OCI-LY7 (cell line): Measurements from ENCODE around the gene MRAP. TPM values are rescaled to one million over a fixed set of nuclear protein-coding genes. Genes with fewer than 3 reads are reported as not detected.

ENCODE experiments used
- BruUV-seq: library from RNA; stranded (reverse); fragments of 400-500 nt; replicated peaks from 2 replicates; lab custom pipeline; 2021; lab: Mats Ljungman, UMichigan
- CTCF ChIA-PET: fragments of 300-600 bp; sonication (Branson Sonifier 250); formaldehyde crosslinking; loops from one replicate; lab custom pipeline; 2022; ENCODE audit warnings: antibody characterized with exemption; ENCODE audit not compliant: unreplicated experiment; lab: Charles Lee
- POLR2A ChIA-PET: fragments of 300-600 bp; sonication (Branson Sonifier 250); formaldehyde crosslinking; loops from one replicate; lab custom pipeline; 2022; ENCODE audit warnings: antibody characterized with exemption; lab: Charles Lee
- DNase-seq: peaks from one replicate; pipeline ENCODE4 v3.0.0-alpha.2; 2015; ENCODE audit warnings: low spot score
- H2AFZ ChIP-seq: fragments of 200-600 bp; sonication (generic), shearing (Covaris generic); 2 replicates; pipeline ENCODE4 v1.6.1; 2014; ENCODE audit warnings: mild to moderate bottlenecking, antibody characterized with exemption, low read length, moderate library complexity
- H3K27ac ChIP-seq: fragments of 200-600 bp; sonication (generic); 2 replicates; pipeline ENCODE4 v1.5.1; 2014; ENCODE audit warnings: mixed run types, low read depth, mild to moderate bottlenecking, moderate library complexity, low read length, inconsistent platforms; ENCODE audit not compliant: poor library complexity, severe bottlenecking
- H3K36me3 ChIP-seq: fragments of 200-600 bp; sonication (generic); 2 replicates; pipeline ENCODE4 v1.6.1; 2014; ENCODE audit warnings: mild to moderate bottlenecking, antibody characterized with exemption, low read length, moderate library complexity, mixed read lengths; ENCODE audit not compliant: insufficient read depth
- H3K4me1 ChIP-seq: fragments of 200-600 bp; sonication (generic); 2 replicates; pipeline ENCODE4 v1.5.1; 2014; ENCODE audit warnings: mild to moderate bottlenecking, low read length; ENCODE audit not compliant: insufficient read depth, poor library complexity, severe bottlenecking
- H3K4me2 ChIP-seq: fragments of 200-600 bp; sonication (generic); 2 replicates; pipeline ENCODE4 v1.6.1; 2014; ENCODE audit warnings: mild to moderate bottlenecking, low read length
- H3K4me3 ChIP-seq: fragments of 200-600 bp; sonication (generic); 2 replicates; pipeline ENCODE4 v1.5.1; 2014; ENCODE audit warnings: mild to moderate bottlenecking, low read depth, low read length; ENCODE audit not compliant: poor library complexity, severe bottlenecking
- H3K79me2 ChIP-seq: fragments of 200-600 bp; sonication (generic); 2 replicates; pipeline ENCODE4 v1.6.1; 2016; ENCODE audit warnings: low read depth, mild to moderate bottlenecking, low read length, moderate library complexity, mixed read lengths; ENCODE audit not compliant: insufficient read depth
- H3K9me2 ChIP-seq: fragments of 200-600 bp; sonication (generic); 2 replicates; pipeline ENCODE4 v1.6.1; 2016; ENCODE audit warnings: mild to moderate bottlenecking, low read length, mixed read lengths; ENCODE audit not compliant: insufficient read depth
- H3K9me3 ChIP-seq: fragments of 200-600 bp; sonication (generic); 2 replicates; pipeline ENCODE4 v1.6.1; 2014; ENCODE audit warnings: mild to moderate bottlenecking, mixed run types, low read length, mixed read lengths
- H4K20me1 ChIP-seq: fragments of 200-600 bp; sonication (generic); 2 replicates; pipeline ENCODE4 v1.6.1; 2014; ENCODE audit warnings: mild to moderate bottlenecking, antibody characterized with exemption, low read length, moderate library complexity, mixed read lengths; ENCODE audit not compliant: insufficient read depth
- CTCF ChIP-seq: fragments of 200-600 bp; sonication (generic); conservative IDR thresholded peaks from 2 replicates; pipeline ENCODE4 v1.5.1; 2014; ENCODE audit warnings: mild to moderate bottlenecking, antibody characterized with exemption, low read length, moderate library complexity, mixed read lengths
- EZH2phosphoT487 ChIP-seq: fragments of 200-600 bp; sonication (generic); IDR thresholded peaks from 2 replicates; pipeline ENCODE4 v1.6.1; 2018; ENCODE audit warnings: low read depth, borderline replicate concordance, mild to moderate bottlenecking, mixed run types, antibody characterized with exemption, low read length, moderate library complexity, mixed read lengths
- intact Hi-C: fragments of 100-400 bp; cut with micrococcal nuclease; formaldehyde crosslinking; loops from one replicate; pipeline ENCODE4 v1.10.0; 2022; ENCODE audit not compliant: unreplicated experiment
- total RNA-seq, 2 experiments: library from RNA; depleted of rRNA in 1 of 2; stranded (reverse); fragments of >200 nt in 1 of 2; shearing (Covaris generic) in 1 of 2; gene quantifications; 2 replicates each; pipeline ENCODE4 v1.2.3, GENCODE V29; 2014 to 2022

Gene MRAP
- total RNA-seq, 2 experiments from 2014 or later = not detected

GRCh38 chr21:32321480-32321879 is 22.8 kb downstream of the MRAP start:
- TF ChIP-seq CTCF (no peak), EZH2phosphoT487 (no peak)
- Histone ChIP-seq H2AFZ (no peak overlapping the region), H3K9me3 (no peaks in the 10 kb centered on the region), H3K36me3 (peaks cover 99% of the 10 kb centered on the region), H4K20me1 (no peaks in the 10 kb centered on the region), H3K27ac (no peak overlapping the region), H3K79me2 (no peaks in the 10 kb centered on the region), H3K9me2 (no peaks in the 10 kb centered on the region), H3K4me1 (no peaks in the 10 kb centered on the region), H3K4me3 (no peak overlapping the region), H3K4me2 (no peak overlapping the region)
- ChIA-PET CTCF (no interaction called here), POLR2A (no interaction called here)
- no TSS peak for BruUV-seq
- DNase-seq = no peak
- intact Hi-C loops = no loop called here

- Histone ChIP-seq H3K9me3 (no peaks in the 10 kb centered on the region), H3K4me3 (no peak overlapping the region), H3K79me2 (no peaks in the 10 kb centered on the region), H3K27ac (no peak overlapping the region), H2AFZ (no peak overlapping the region), H3K4me1 (no peaks in the 10 kb centered on the region), H4K20me1 (no peaks in the 10 kb centered on the region), H3K4me2 (no peak overlapping the region), H3K36me3 (peaks cover 98% of the 10 kb centered on the region), H3K9me2 (no peaks in the 10 kb centered on the region)
- DNase-seq = no peak
- intact Hi-C loops = no loop called here
- CTCF ChIA-PET = no interaction called here
- POLR2A ChIA-PET = no interaction called here
- BruUV-seq = no TSS peak
- no peak for TF ChIP-seq CTCF
- no peak for TF ChIP-seq EZH2phosphoT487
These were observed 23.4 kb downstream of the MRAP start for GRCh38 chr21:32322103-32322502.

- BruUV-seq = no TSS peak
- H3K4me3 ChIP-seq = no peak overlapping the region
- ChIA-PET CTCF (no interaction called here), POLR2A (no interaction called here)
- H3K9me2 ChIP-seq = no peaks in the 10 kb centered on the region
- H3K79me2 ChIP-seq = no peaks in the 10 kb centered on the region
- H2AFZ ChIP-seq = no peak overlapping the region
- H4K20me1 ChIP-seq = no peaks in the 10 kb centered on the region
- no peak overlapping the region for H3K27ac ChIP-seq
- no peaks in the 10 kb centered on the region for H3K4me1 ChIP-seq
- intact Hi-C loops = no loop called here
- no peak overlapping the region for H3K4me2 ChIP-seq
- no peaks in the 10 kb centered on the region for H3K9me3 ChIP-seq
- H3K36me3 ChIP-seq = peaks cover 98% of the 10 kb centered on the region
- DNase-seq = no peak
- TF ChIP-seq CTCF = no peak
- TF ChIP-seq EZH2phosphoT487 = no peak
These were observed 24.0 kb downstream of the MRAP start for GRCh38 chr21:32322676-32323075.
